Endodermal cell (in vitro differentiated cells): ENCODE data around the gene CD82. TPM values are rescaled to one million over a fixed set of nuclear protein-coding genes. Genes with fewer than 3 reads are reported as not detected.

Experiments used
- DNase-seq: peaks from one replicate; pipeline ENCODE4 v3.0.0-alpha.2; 2017
- H3K27ac ChIP-seq: 2 replicates; pipeline ENCODE4 v1.5.1; 2013; ENCODE audit warnings: mild to moderate bottlenecking, low read depth, low read length, moderate library complexity
- H3K27me3 ChIP-seq: 2 replicates; pipeline ENCODE4 v1.6.1; 2013; ENCODE audit warnings: mild to moderate bottlenecking, low read length, moderate library complexity; ENCODE audit not compliant: insufficient read depth, control insufficient read depth, poor library complexity, severe bottlenecking
- H3K36me3 ChIP-seq: 2 replicates; pipeline ENCODE4 v1.7.0; 2013; ENCODE audit warnings: mild to moderate bottlenecking, low read length, moderate library complexity; ENCODE audit not compliant: control insufficient read depth, insufficient read depth
- H3K4me1 ChIP-seq: one replicate; pipeline ENCODE4 v1.7.0; 2013; ENCODE audit warnings: low read length; ENCODE audit not compliant: control insufficient read depth, insufficient read depth
- H3K4me3 ChIP-seq: 2 replicates; pipeline ENCODE4 v1.5.1; 2013; ENCODE audit warnings: mild to moderate bottlenecking, low read length, moderate library complexity
- H3K9ac ChIP-seq: 2 replicates; pipeline ENCODE4 v1.6.1; 2013; ENCODE audit warnings: mild to moderate bottlenecking, low read length, moderate library complexity; ENCODE audit not compliant: poor library complexity, severe bottlenecking; ENCODE audit errors: extremely low read depth
- H3K9me3 ChIP-seq: 2 replicates; pipeline ENCODE4 v1.6.1; 2013; ENCODE audit warnings: mild to moderate bottlenecking, low read length, moderate library complexity; ENCODE audit not compliant: control insufficient read depth
- H3K27ac Mint-ChIP-seq: 2 replicates; pipeline ENCODE4 v1.8.0; 2020; ENCODE audit warnings: mixed read lengths
- H3K27me3 Mint-ChIP-seq: 2 replicates; pipeline ENCODE4 v1.8.0; 2021; ENCODE audit warnings: mild to moderate bottlenecking, mixed read lengths; ENCODE audit not compliant: insufficient read depth
- H3K36me3 Mint-ChIP-seq: 2 replicates; pipeline ENCODE4 v1.8.0; 2020; ENCODE audit warnings: low read depth, mixed read lengths
- H3K4me1 Mint-ChIP-seq: 2 replicates; pipeline ENCODE4 v1.8.0; 2020; ENCODE audit warnings: mixed read lengths
- H3K4me3 Mint-ChIP-seq: 2 replicates; pipeline ENCODE4 v1.8.0; 2020; ENCODE audit warnings: mild to moderate bottlenecking, moderate library complexity, mixed read lengths
- H3K9me3 Mint-ChIP-seq: 2 replicates; pipeline ENCODE4 v1.8.0; 2020; ENCODE audit warnings: mild to moderate bottlenecking, mixed read lengths
- CTCF ChIP-seq: fragments of 200-600 bp; sonication (generic); conservative IDR thresholded peaks from 2 replicates; pipeline ENCODE4 v1.5.0; 2021; ENCODE audit warnings: antibody characterized with exemption, mild to moderate bottlenecking
- WGBS, 2 experiments: methylation state at CpG; one replicate each; pipeline versions ENCODE4 v1.1.5 to v1.1.7; 2013; ENCODE audit warnings: missing lambda C conversion rate in 2 of 2, mixed read lengths in 1 of 2; ENCODE audit not compliant: insufficient coverage in 1 of 2, insufficient read length in 1 of 2; 5-methylcytosine and 5-hydroxymethylcytosine counted together
- total RNA-seq, 2 donors: library from RNA; stranded (reverse); fragmentation: NEBNext Ultra II Directional in 1 of 2; extraction: Animal tissue kit (Norgen Biotek cat#: 25700) in 1 of 2; gene quantifications; 2 replicates in 1 of 2; 3 replicates in 1 of 2; pipeline ENCODE4 v1.2.1, GENCODE V29; 2021

The CD82 gene
- total RNA-seq, 2 donors from 2014 or later, result 1.7 to 3.0 TPM

- no peaks in the 10 kb centered on the region for H3K9me3 ChIP-seq
- Mint-ChIP-seq H3K27ac (no peak overlapping the region), H3K4me3 (no peak overlapping the region), H3K27me3 (no peaks in the 10 kb centered on the region), H3K4me1 (peaks cover 7% of the 10 kb centered on the region), H3K36me3 (no peaks in the 10 kb centered on the region), H3K9me3 (no peaks in the 10 kb centered on the region)
- H3K4me1 ChIP-seq, result no peaks in the 10 kb centered on the region
- TF ChIP-seq CTCF, result no peak
- WGBS, 2 experiments, result 90 to 100% methylated on average over 1 to 4 of the region's 4 CpGs
- DNase-seq, result no peak
- H3K27ac ChIP-seq, result no peak overlapping the region
- no peaks in the 10 kb centered on the region for H3K36me3 ChIP-seq
- no peak overlapping the region for H3K4me3 ChIP-seq
- H3K9ac ChIP-seq, result no peak overlapping the region
- no peaks in the 10 kb centered on the region for H3K27me3 ChIP-seq
Observed at GRCh38 chr11:44591557-44591956, 26.1 kb downstream of the CD82 start.

- DNase-seq, result no peak
- Histone ChIP-seq H3K27me3 (no peaks in the 10 kb centered on the region), H3K36me3 (no peaks in the 10 kb centered on the region), H3K9ac (no peak overlapping the region), H3K9me3 (no peaks in the 10 kb centered on the region), H3K27ac (no peak overlapping the region), H3K4me1 (no peaks in the 10 kb centered on the region), H3K4me3 (no peak overlapping the region)
- Mint-ChIP-seq H3K4me1 (peaks cover 5% of the 10 kb centered on the region), H3K27me3 (no peaks in the 10 kb centered on the region), H3K36me3 (no peaks in the 10 kb centered on the region), H3K9me3 (no peaks in the 10 kb centered on the region), H3K4me3 (no peak overlapping the region), H3K27ac (no peak overlapping the region)
- no peak for TF ChIP-seq CTCF
- 89 to 93% methylated on average over 11 to 13 of the region's 13 CpGs for WGBS, 2 experiments
Observed at GRCh38 chr11:44592125-44592940, 26.9 kb downstream of the CD82 start.

GRCh38 chr11:44593251-44593650 is 27.8 kb downstream of the CD82 start:
- no peak overlapping the region for H3K27ac Mint-ChIP-seq
- H3K4me1 Mint-ChIP-seq, result peaks cover 5% of the 10 kb centered on the region
- no peak overlapping the region for H3K4me3 Mint-ChIP-seq
- no peaks in the 10 kb centered on the region for H3K36me3 Mint-ChIP-seq
- H3K9me3 Mint-ChIP-seq, result no peaks in the 10 kb centered on the region
- Histone ChIP-seq H3K36me3 (no peaks in the 10 kb centered on the region), H3K27me3 (no peaks in the 10 kb centered on the region), H3K9me3 (no peaks in the 10 kb centered on the region), H3K4me1 (no peaks in the 10 kb centered on the region), H3K27ac (no peak overlapping the region), H3K4me3 (no peak overlapping the region), H3K9ac (no peak overlapping the region)
- H3K27me3 Mint-ChIP-seq, result no peaks in the 10 kb centered on the region
- no peak for DNase-seq
- TF ChIP-seq CTCF, result no peak
- 88 to 92% methylated on average over 1 to 8 of the region's 8 CpGs for WGBS, 2 experiments
